ENCODE results near the gene CLN5. TPM values are rescaled to one million over a fixed set of nuclear protein-coding genes. Genes with fewer than 3 reads are reported as not detected.

CLN5 gene
- total and polyA plus RNA-seq, 2 donors from 2014 or later: 59.5 to 80.8 TPM

DNA sequence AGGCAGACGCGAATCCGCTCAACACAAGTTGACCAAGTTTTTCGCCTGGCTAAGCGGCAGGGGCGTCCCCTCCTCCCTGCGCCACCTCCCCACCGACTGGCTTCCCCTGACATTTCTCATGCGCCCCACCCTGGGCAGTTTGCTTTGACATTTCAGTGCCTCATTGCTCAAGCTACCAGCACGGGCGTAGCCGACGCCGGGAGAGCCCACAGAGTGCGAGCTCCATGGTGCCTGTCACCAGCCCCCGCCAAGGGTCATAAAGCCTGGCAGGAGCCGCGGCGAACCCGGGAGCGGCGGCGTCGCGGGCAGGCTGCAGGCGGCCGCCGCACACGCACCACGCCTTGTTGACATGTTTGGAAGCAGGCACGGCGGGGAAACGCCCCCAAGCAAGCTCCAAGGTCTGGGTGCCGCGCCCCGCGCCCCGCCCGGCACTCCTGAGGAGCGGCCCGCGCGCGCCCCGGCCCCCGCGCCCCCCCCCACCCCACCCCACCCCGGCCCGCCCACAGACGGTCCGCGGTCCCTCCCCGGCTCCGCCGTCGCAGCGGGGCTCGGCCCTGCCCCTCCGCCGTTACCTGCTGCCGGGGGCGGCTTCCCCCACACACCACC, 34.5 kb downstream of the CLN5 start:
- Histone ChIP-seq H3K27me3 (ENCODE audit: control insufficient read depth, insufficient read depth, low read length) (no peaks in the 10 kb centered on the region), H3K9me3 (ENCODE audit: control insufficient read depth in 2 of 3, insufficient read depth in 1 of 3, low read length in 3 of 3) (no peaks in the 10 kb centered on the region), H3K36me3 (ENCODE audit: control insufficient read depth in 2 of 3, insufficient read depth in 3 of 3, low read length in 3 of 3) (no peaks in the 10 kb centered on the region), H3K4me1 (ENCODE audit: control insufficient read depth in 2 of 3, insufficient read depth in 2 of 3, low read depth in 1 of 3, low read length in 3 of 3) (peaks cover 0 to 10% (median 0%) of the 10 kb centered on the region in 3 donors), H3K9ac (ENCODE audit: low read length in 3 of 3) (peak overlapping the region; percentile 60 to 77 (median 68)), H3K27ac (ENCODE audit: low read depth in 2 of 2, low read length in 2 of 2) (peak overlapping the region; percentile 94 to 98), H3K4me3 (ENCODE audit: low read length in 3 of 3) (peak overlapping the region; percentile 70 to 93 (median 88))
- DNase-seq (peak; percentile 87 to 96 (median 91)), FAIRE-seq (no peak)
- intact Hi-C loops (cut with DNase I): no loop called here
- TF ChIP-seq, protein P1, sequence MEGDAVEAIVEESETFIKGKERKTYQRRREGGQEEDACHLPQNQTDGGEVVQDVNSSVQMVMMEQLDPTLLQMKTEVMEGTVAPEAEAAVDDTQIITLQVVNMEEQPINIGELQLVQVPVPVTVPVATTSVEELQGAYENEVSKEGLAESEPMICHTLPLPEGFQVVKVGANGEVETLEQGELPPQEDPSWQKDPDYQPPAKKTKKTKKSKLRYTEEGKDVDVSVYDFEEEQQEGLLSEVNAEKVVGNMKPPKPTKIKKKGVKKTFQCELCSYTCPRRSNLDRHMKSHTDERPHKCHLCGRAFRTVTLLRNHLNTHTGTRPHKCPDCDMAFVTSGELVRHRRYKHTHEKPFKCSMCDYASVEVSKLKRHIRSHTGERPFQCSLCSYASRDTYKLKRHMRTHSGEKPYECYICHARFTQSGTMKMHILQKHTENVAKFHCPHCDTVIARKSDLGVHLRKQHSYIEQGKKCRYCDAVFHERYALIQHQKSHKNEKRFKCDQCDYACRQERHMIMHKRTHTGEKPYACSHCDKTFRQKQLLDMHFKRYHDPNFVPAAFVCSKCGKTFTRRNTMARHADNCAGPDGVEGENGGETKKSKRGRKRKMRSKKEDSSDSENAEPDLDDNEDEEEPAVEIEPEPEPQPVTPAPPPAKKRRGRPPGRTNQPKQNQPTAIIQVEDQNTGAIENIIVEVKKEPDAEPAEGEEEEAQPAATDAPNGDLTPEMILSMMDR (IDR thresholded peaks at IDR 0.05; ENCODE audit: borderline replicate concordance, extremely low read depth, insufficient read depth): peak; percentile 1

DNA sequence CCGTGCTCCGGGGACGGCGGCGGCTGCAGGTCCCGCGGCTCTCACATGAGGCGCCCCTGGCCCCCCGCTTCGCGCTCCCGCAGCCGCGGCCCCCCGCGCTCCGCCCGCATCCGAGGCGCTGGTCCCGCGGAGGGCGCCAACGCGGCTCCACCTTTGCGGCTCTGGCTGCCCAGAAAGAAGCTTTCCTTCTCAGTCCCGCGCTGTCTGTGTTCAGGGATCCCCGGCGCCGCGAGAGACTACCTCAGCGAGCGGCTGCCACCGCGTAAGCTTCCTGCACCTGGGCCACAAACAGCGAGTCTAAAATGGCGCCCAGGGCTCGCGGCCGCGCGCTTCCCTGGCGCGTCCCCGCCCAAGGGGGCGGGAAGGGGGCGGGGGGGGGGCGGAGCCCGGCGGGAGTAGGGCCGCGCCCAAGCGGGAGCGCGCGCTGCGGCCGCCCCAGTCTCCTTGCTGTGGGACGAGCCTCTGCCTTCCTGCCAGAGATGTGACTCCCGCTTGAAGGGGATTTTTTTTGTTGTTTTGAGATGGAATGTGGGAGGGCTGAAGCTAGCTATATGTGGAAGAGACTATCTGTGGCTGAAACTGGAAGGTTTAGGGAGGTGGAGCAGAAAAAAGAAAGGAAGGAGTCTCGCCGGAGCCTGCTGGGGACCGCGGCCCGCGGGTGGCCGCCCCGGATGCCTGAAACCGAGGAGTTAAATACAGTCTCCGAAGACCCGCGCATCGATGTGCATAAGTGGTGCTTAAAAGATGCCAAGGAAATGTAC, 35.2 kb downstream of the CLN5 start, which contains the start of gene FBXL3:
Gene FBXL3, minus strand, starts transcription at position 299 of the 761 bp plus-strand sequence. CDS start 5,299 bp downstream, outside the sequence.
- intact Hi-C loops (cut with DNase I): no loop called here
- H3K4me1 ChIP-seq (ENCODE audit: control insufficient read depth in 2 of 3, insufficient read depth in 2 of 3, low read depth in 1 of 3, low read length in 3 of 3): peaks cover 0 to 10% (median 0%) of the 10 kb centered on the region in 3 donors
- peak; percentile 90 to 95 (median 95) for DNase-seq
- H3K27ac ChIP-seq (ENCODE audit: low read depth in 2 of 2, low read length in 2 of 2): peak within 1 kb of the TSS; percentile 94 to 98
- TF ChIP-seq, protein P1 (IDR thresholded peaks at IDR 0.05; ENCODE audit: borderline replicate concordance, extremely low read depth, insufficient read depth): peak; percentile 1
- H3K27me3 ChIP-seq (ENCODE audit: control insufficient read depth, insufficient read depth, low read length): no peaks in the 10 kb centered on the region
- H3K4me3 ChIP-seq (ENCODE audit: low read length in 3 of 3): peak within 1 kb of the TSS; percentile 88 to 93 (median 89)
- H3K9ac ChIP-seq (ENCODE audit: low read length in 3 of 3): peak within 1 kb of the TSS; percentile 74 to 90 (median 87)
- no peaks in the 10 kb centered on the region for H3K36me3 ChIP-seq (ENCODE audit: control insufficient read depth in 2 of 3, insufficient read depth in 3 of 3, low read length in 3 of 3)
- no peaks in the 10 kb centered on the region for H3K9me3 ChIP-seq (ENCODE audit: control insufficient read depth in 2 of 3, insufficient read depth in 1 of 3, low read length in 3 of 3)
- FAIRE-seq: no peak

DNA sequence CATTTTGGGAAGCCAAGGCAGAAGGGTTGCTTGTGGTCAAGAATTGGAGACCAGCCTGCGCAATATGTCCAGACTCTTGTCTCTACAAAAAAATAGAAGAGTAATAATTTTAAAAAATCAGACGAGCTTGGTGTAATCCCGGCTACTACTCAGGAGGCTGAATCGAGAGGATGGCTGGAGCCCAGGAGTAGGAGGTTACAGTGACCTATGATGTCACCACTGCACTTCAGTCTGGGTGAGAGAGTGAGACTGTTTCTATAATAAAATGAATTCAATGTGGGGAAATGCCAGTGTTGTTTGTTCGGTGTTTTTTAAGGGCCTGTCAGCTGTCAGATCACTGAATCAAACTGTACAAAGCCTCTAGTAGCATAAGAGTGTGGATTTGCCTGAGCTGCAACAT, 36.3 kb downstream of the CLN5 start:
- Histone ChIP-seq H3K4me1 (ENCODE audit: control insufficient read depth in 2 of 3, insufficient read depth in 2 of 3, low read depth in 1 of 3, low read length in 3 of 3) (peaks cover 0 to 3% (median 0%) of the 10 kb centered on the region in 3 donors), H3K27me3 (ENCODE audit: control insufficient read depth, insufficient read depth, low read length) (no peaks in the 10 kb centered on the region), H3K4me3 (ENCODE audit: low read length in 3 of 3) (no peak overlapping the region), H3K9me3 (ENCODE audit: control insufficient read depth in 2 of 3, insufficient read depth in 1 of 3, low read length in 3 of 3) (no peaks in the 10 kb centered on the region), H3K27ac (ENCODE audit: low read depth in 2 of 2, low read length in 2 of 2) (no peak overlapping the region), H3K9ac (ENCODE audit: low read length in 3 of 3) (no peak overlapping the region), H3K36me3 (ENCODE audit: control insufficient read depth in 2 of 3, insufficient read depth in 3 of 3, low read length in 3 of 3) (no peaks in the 10 kb centered on the region)
- intact Hi-C loops (cut with DNase I): no loop called here
- DNase-seq (peak in 2 of 5 donors; percentile 13 to 25), FAIRE-seq (no peak)
- TF ChIP-seq, protein P1 (IDR thresholded peaks at IDR 0.05; ENCODE audit: borderline replicate concordance, extremely low read depth, insufficient read depth): no peak
